Measurements from ENCODE around the gene ZNF316. TPM values are rescaled to one million over a fixed set of nuclear protein-coding genes. Genes with fewer than 3 reads are reported as not detected.

ZNF316 gene
- total RNA-seq, 1 experiment from 2014 or later: 22.2 TPM

DNA sequence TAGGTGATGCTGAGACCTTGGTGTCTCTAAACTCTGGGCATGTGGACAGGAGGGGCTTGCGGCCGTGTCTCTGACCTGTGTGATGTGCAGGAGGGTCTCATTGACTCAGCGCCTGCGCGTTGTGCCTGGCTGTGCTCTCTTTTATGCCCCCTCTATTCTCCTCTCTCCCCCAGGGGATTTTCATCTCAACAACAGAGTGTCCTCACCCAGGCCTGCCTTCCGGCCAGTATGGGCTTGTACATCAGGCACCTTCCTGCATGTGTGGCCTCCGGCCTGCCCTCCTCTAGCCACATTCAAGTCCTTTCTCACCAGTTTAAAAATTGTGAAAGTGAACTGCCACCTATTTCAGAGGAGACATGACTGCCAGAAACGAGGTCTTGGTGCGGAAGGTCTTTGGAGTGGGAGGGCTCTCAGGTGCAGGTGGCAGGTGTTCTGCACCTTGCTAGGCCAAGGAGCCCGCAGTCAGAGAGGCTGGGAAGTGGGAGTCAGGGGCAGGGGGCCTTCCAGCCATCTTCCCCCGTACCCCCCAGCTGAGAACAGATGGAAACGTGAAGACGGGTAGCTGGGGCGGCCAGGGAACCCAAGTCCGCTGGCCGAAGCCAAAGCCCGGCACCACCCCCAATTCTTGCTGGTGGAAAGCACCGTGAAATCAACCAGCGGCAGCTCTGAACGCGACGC, 47.8 kb upstream of the ZNF316 start:
- Histone ChIP-seq H3K4me1 (ENCODE audit: insufficient read depth, low read length) (no peaks in the 10 kb centered on the region), H4K5ac (ENCODE audit: insufficient read length, low read depth, low read length) (no peak overlapping the region), H2BK5ac (ENCODE audit: insufficient read length, low read length) (no peak overlapping the region), H3K27me3 (ENCODE audit: insufficient read depth, low read length) (no peaks in the 10 kb centered on the region), H2BK120ac (ENCODE audit: low read depth, low read length, poor library complexity, severe bottlenecking) (no peak overlapping the region), H3K4me2 (ENCODE audit: insufficient read depth, insufficient read length, low read length) (no peak overlapping the region), H4K20me1 (ENCODE audit: control insufficient read depth, insufficient read depth, insufficient read length) (no peaks in the 10 kb centered on the region), H2BK20ac (ENCODE audit: low read depth, low read length, poor library complexity, severe bottlenecking) (no peak overlapping the region), H3K18ac (ENCODE audit: insufficient read length, low read depth, low read length) (no peak overlapping the region), H2AK5ac (ENCODE audit: insufficient read length, low read length) (no peak overlapping the region), H3K9ac (ENCODE audit: extremely low read depth, insufficient read length, low read length) (no peak overlapping the region), H3K79me2 (ENCODE audit: insufficient read depth, low read length) (no peaks in the 10 kb centered on the region), H3K23me2 (ENCODE audit: insufficient read length, low read depth, low read length, poor library complexity, severe bottlenecking) (peaks cover 6% of the 10 kb centered on the region), H2BK12ac (ENCODE audit: insufficient read length, low read depth, low read length) (no peak overlapping the region), H3K56ac (ENCODE audit: insufficient read length, low read depth, low read length) (no peak overlapping the region), H4K8ac (replicated peaks; ENCODE audit: insufficient read length, low read depth, low read length) (no peak overlapping the region), H3T11ph (ENCODE audit: low read length) (no peak overlapping the region), H2BK15ac (ENCODE audit: low read depth, low read length) (no peak overlapping the region), H3K27ac (ENCODE audit: insufficient read length, low read depth, low read length) (no peak overlapping the region), H3K23ac (ENCODE audit: insufficient read length, low read depth, low read length) (no peak overlapping the region), H3K14ac (ENCODE audit: insufficient read depth, low read length) (no peak overlapping the region), H4K91ac (ENCODE audit: insufficient read length, low read depth, low read length) (no peak overlapping the region), H3K9me3 (ENCODE audit: control insufficient read depth, low read depth, low read length) (no peaks in the 10 kb centered on the region), H2AFZ (ENCODE audit: low read length) (no peak overlapping the region), H3K79me1 (ENCODE audit: insufficient read depth, low read depth, low read length, poor library complexity, severe bottlenecking) (no peaks in the 10 kb centered on the region), H3K4ac (ENCODE audit: low read depth, low read length) (no peak overlapping the region)
- H3K27me3 Mint-ChIP-seq (ENCODE audit: low read depth): no peaks in the 10 kb centered on the region
- DNase-seq: no peak
- H3K4me1 Mint-ChIP-seq: peaks cover 9 to 10% of the 10 kb centered on the region in 2 experiments
- peak overlapping the region; percentile 60 to 81 for H3K4me3 Mint-ChIP-seq
- H3K9me3 Mint-ChIP-seq: no peaks in the 10 kb centered on the region
- peak overlapping the region in 1 of 3 experiments; percentile 88; a peak in 2 of 7 replicates for H3K27ac Mint-ChIP-seq
- TF ChIP-seq, protein P1, sequence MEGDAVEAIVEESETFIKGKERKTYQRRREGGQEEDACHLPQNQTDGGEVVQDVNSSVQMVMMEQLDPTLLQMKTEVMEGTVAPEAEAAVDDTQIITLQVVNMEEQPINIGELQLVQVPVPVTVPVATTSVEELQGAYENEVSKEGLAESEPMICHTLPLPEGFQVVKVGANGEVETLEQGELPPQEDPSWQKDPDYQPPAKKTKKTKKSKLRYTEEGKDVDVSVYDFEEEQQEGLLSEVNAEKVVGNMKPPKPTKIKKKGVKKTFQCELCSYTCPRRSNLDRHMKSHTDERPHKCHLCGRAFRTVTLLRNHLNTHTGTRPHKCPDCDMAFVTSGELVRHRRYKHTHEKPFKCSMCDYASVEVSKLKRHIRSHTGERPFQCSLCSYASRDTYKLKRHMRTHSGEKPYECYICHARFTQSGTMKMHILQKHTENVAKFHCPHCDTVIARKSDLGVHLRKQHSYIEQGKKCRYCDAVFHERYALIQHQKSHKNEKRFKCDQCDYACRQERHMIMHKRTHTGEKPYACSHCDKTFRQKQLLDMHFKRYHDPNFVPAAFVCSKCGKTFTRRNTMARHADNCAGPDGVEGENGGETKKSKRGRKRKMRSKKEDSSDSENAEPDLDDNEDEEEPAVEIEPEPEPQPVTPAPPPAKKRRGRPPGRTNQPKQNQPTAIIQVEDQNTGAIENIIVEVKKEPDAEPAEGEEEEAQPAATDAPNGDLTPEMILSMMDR (conservative IDR thresholded peaks at IDR 0.05): no peak
- peaks cover 28 to 74% (median 64%) of the 10 kb centered on the region in 3 experiments for H3K36me3 Mint-ChIP-seq (ENCODE audit: insufficient read depth in 1 of 3, low read depth in 3 of 3)
- no CpG with 5 or more reads among the region's 22 CpGs for WGBS (ENCODE audit: extremely low coverage, insufficient read length, low lambda C conversion rate)
